Measurements from ENCODE around the gene HGFAC.

HGFAC gene

GRCh38 chr4:3462790-3463415 is 21.1 kb downstream of the HGFAC start, which contains the start of gene DOK7:
TSS of gene DOK7 (plus strand) at chr4:3463306. CDS start at chr4:3463376, 70 bp downstream.
- no peak for DNase-seq (ENCODE audit: low read depth in 2 of 2)

GRCh38 chr4:3463556-3464348 is 22.0 kb downstream of the HGFAC start:
- no peak for DNase-seq (ENCODE audit: low read depth in 2 of 2)

- DNase-seq (ENCODE audit: low read depth in 2 of 2), result no peak
Measured at GRCh38 chr4:3464349-3464905, 22.7 kb downstream of the HGFAC start.

GRCh38 chr4:3464911-3465697 is 23.3 kb downstream of the HGFAC start:
- no peak for DNase-seq (ENCODE audit: low read depth in 2 of 2)

- no peak for DNase-seq (ENCODE audit: low read depth in 2 of 2)
Measured at GRCh38 chr4:3465698-3466671, 24.2 kb downstream of the HGFAC start.

- no peak for DNase-seq (ENCODE audit: low read depth in 2 of 2)
Measured at GRCh38 chr4:3466691-3467600, 25.2 kb downstream of the HGFAC start.

- no peak for DNase-seq (ENCODE audit: low read depth in 2 of 2)
Measured at GRCh38 chr4:3467601-3468031, 25.8 kb downstream of the HGFAC start.

GRCh38 chr4:3468154-3468553 is 26.4 kb downstream of the HGFAC start:
- no peak for DNase-seq (ENCODE audit: low read depth in 2 of 2)

- no peak for DNase-seq (ENCODE audit: low read depth in 2 of 2)
Measured at GRCh38 chr4:3468804-3469203, 27.0 kb downstream of the HGFAC start.

GRCh38 chr4:3469386-3470243 is 27.8 kb downstream of the HGFAC start:
- no peak for DNase-seq (ENCODE audit: low read depth in 2 of 2)

GRCh38 chr4:3470244-3471097 is 28.7 kb downstream of the HGFAC start:
- DNase-seq (ENCODE audit: low read depth in 2 of 2), result no peak

- DNase-seq (ENCODE audit: low read depth in 2 of 2), result no peak
Measured at GRCh38 chr4:3471098-3471760, 29.5 kb downstream of the HGFAC start.

GRCh38 chr4:3471886-3472285 is 30.1 kb downstream of the HGFAC start:
- DNase-seq (ENCODE audit: low read depth in 2 of 2), result no peak

- no peak for DNase-seq (ENCODE audit: low read depth in 2 of 2)
Measured at GRCh38 chr4:3472411-3473141, 30.8 kb downstream of the HGFAC start.

- no peak for DNase-seq (ENCODE audit: low read depth in 2 of 2)
Measured at GRCh38 chr4:3473181-3473950, 31.6 kb downstream of the HGFAC start.

Data from stimulated activated CD4-positive, alpha-beta T cell treated with anti-CD3 and anti-CD28 coated beads, Interleukin-15, amount 100 ng/mL, for 48 hours (primary cell).